Heart right ventricle (tissue), 16 donors: ENCODE results near the gene UQCRQ. TPM values are rescaled to one million over a fixed set of nuclear protein-coding genes. Genes with fewer than 3 reads are reported as not detected.

Experiments
- ATAC-seq, 8 donors: fragments of 200-7000 bp; cut with Tn5 transposase; one replicate each; pipeline ENCODE4 v1.9.1; 2020; ENCODE audit warnings: mild to moderate bottlenecking in 8 of 8, moderate library complexity in 8 of 8, moderate number of reproducible peaks in 1 of 8
- DNase-seq, 2 donors: peaks; one replicate each; pipeline ENCODE4 v3.0.0-alpha.2; 2020
- H3K27ac ChIP-seq, 10 donors: fragments of 200-600 bp; sonication (generic) in 2 of 10; one replicate each; pipeline versions ENCODE4 v1.5.0 to v1.8.0; 2020 to 2022; ENCODE audit warnings: mild to moderate bottlenecking in 3 of 10
- H3K27me3 ChIP-seq, 7 donors: fragments of 200-600 bp; one replicate each; pipeline ENCODE4 v1.8.0; 2021 to 2022; ENCODE audit warnings: mild to moderate bottlenecking in 2 of 7
- H3K36me3 ChIP-seq, 9 donors: fragments of 200-600 bp; sonication (generic) in 1 of 9; one replicate each; pipeline versions ENCODE4 v1.5.0 to v1.8.0; 2020 to 2022; ENCODE audit warnings: mild to moderate bottlenecking in 2 of 9
- H3K4me1 ChIP-seq, 9 donors: fragments of 200-600 bp; sonication (generic) in 1 of 9; one replicate each; pipeline versions ENCODE4 v1.5.0 to v1.8.0; 2020 to 2022; ENCODE audit warnings: mild to moderate bottlenecking in 4 of 9
- H3K4me3 ChIP-seq, 10 donors: fragments of 200-600 bp; sonication (generic) in 2 of 10; one replicate each; pipeline versions ENCODE4 v1.5.0 to v1.8.0; 2020 to 2022; ENCODE audit warnings: mild to moderate bottlenecking in 7 of 10, moderate library complexity in 2 of 10
- H3K9me3 ChIP-seq, 11 donors: fragments of 200-600 bp in 10 of 11; sonication (generic) in 2 of 11; one replicate each; pipeline versions ENCODE4 v1.5.0 to v1.8.0; 2013 to 2022; ENCODE audit warnings: mild to moderate bottlenecking in 2 of 11, control low read depth in 1 of 11, moderate library complexity in 1 of 11
- WGBS, 2 donors: extraction: QIAGEN DNeasy Blood & Tissue Kit; methylation state at CpG; one replicate each; pipeline ENCODE4 v1.1.7; 2013; ENCODE audit warnings: inconsistent platforms in 1 of 2; 5-methylcytosine and 5-hydroxymethylcytosine counted together
- intact Hi-C, 10 donors: fragments of 100-400 bp; cut with DNase I; formaldehyde crosslinking; loops; one replicate each; pipeline versions ENCODE4 v1.11.1 to v1.14.2; 2022
- polyA plus RNA-seq, 2 donors: library from polyadenylated mRNA; stranded (reverse); fragments of 200-250 nt; gene quantifications; one replicate each; pipeline ENCODE4 v1.2.3, GENCODE V29; 2013
- total RNA-seq, 10 donors: library from RNA; stranded (reverse); fragmentation: NEBNext Ultra II Directional in 3 of 10; extraction: Animal tissue kit (Norgen Biotek cat#: 25700) in 3 of 10; gene quantifications; one replicate each; pipeline versions ENCODE4 v1.2.1 to v1.2.4, GENCODE V29; 2021 to 2023
- TF ChIP-seq, protein P1 (sequence below), 9 donors: fragments of 200-600 bp; sonication (generic) in 2 of 9; IDR thresholded peaks; one replicate each; pipeline versions ENCODE4 v1.5.0 to v1.8.0; 2021 to 2022; ENCODE audit warnings: antibody characterized with exemption in 9 of 9, mild to moderate bottlenecking in 5 of 9, moderate library complexity in 1 of 9
- donor health status: Arrhythmogenic right ventricular cardiomyopathy.
- donor health status: ischemic (EF 13 %, LVEDD 7.1; RV severe dilation, severe dysfunction).
- donor health status: healthy with polysubstance abuse.
- donor health status: DM: no; HTN: yes; CAD: no.
- donor health status: DM: no; HTN: no; CAD: no.
- donor health status: ischemic (EF 25% LVEDD 6.9; RV normal size, moderate dysfunction).
- donor health status: ischemic (EF 25% LVEDD 5.7; RV mildly dilated, moderate dysfunction).
- donor health status: healthy.
- donor health status: DM: yes; HTN: yes; CAD: no.
- donor health status: Ischemic cardiomyopathy.
- donor health status: ischemic (EF 35%, LVEDD 5.7; RV mildly dilated, moderate dysfunction).
- donor health status: nonischemic (EF 11% LVEDD 7.7; RV severe dilation, severe dysfunction).
- donor health status: DM: yes; HTN: yes; CAD: no.
- donor health status: PGD.
- donor health status: ischemic (EF 29% LVEDD 5.4; RV normal size, mild dysfunction).
- donor health status: nonischemic (EF 23%, LVEDD 6.1; RV moderate dilation, normal function).

Gene UQCRQ
- total and polyA plus RNA-seq, 12 donors: 824 to 1,962 (median 1,664) TPM

DNA sequence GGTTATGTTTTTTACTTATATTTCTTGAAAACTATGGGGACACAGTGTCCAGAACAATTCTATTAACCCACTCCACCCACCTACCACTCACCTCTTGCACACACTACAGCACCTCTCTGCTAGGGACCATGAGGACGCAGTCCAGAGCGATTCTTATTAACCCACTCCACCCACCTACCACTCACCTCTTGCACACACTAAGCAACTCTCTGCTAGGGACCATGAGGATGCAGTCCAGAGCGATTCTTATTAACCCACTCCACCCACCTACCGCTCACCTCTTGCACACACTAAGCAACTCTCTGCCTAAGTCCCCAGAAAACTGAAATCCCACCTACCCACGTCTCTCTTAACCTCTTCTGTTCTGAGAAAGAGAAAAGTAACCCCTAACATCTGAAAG, 33.8 kb upstream of the UQCRQ start:
- H3K9me3 ChIP-seq: no peaks in the 10 kb centered on the region
- no peak overlapping the region for H3K4me3 ChIP-seq
- DNase-seq (no peak), ATAC-seq (no peak)
- peaks cover 0 to 38% (median 0%) of the 10 kb centered on the region in 7 donors for H3K27me3 ChIP-seq
- H3K27ac ChIP-seq: no peak overlapping the region
- H3K4me1 ChIP-seq: peaks cover 6 to 24% (median 12%) of the 10 kb centered on the region in 9 donors
- no peaks in the 10 kb centered on the region for H3K36me3 ChIP-seq
- TF ChIP-seq, protein P1, sequence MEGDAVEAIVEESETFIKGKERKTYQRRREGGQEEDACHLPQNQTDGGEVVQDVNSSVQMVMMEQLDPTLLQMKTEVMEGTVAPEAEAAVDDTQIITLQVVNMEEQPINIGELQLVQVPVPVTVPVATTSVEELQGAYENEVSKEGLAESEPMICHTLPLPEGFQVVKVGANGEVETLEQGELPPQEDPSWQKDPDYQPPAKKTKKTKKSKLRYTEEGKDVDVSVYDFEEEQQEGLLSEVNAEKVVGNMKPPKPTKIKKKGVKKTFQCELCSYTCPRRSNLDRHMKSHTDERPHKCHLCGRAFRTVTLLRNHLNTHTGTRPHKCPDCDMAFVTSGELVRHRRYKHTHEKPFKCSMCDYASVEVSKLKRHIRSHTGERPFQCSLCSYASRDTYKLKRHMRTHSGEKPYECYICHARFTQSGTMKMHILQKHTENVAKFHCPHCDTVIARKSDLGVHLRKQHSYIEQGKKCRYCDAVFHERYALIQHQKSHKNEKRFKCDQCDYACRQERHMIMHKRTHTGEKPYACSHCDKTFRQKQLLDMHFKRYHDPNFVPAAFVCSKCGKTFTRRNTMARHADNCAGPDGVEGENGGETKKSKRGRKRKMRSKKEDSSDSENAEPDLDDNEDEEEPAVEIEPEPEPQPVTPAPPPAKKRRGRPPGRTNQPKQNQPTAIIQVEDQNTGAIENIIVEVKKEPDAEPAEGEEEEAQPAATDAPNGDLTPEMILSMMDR (IDR thresholded peaks at IDR 0.05): no peak
- WGBS, 2 donors: 90 to 96% methylated on average over 5 of the region's 5 CpGs
- intact Hi-C loops: loop anchor here in 8 of 10 donors (5.0 to 10.0 kb wide), 3 partner anchors 35 to 212 kb away; partner anchors contain the start of genes GDF9 (in 7 of the 8) and UQCRQ (in 7 of the 8)

DNA sequence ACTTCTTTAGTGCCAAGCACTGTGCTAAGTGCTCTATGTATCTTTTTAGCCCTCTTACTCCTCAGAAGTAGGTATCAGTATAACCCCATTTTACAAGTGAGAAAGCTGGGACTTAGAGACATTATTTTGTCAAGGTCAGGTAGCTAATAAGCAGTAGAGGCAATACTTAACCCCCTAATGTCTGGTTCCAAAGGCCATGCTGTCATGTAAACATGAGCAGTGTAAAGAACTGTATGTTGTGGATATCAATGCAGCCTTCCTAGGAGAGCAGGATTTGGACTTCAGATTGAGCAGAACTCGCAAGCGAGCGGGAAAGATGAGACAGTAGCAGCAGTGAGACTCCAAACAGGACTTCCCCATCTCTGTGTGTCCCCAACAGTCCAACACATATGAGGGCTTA, 32.4 kb upstream of the UQCRQ start:
- 98 to 100% methylated on average over 3 of the region's 3 CpGs for WGBS, 2 donors
- H3K27me3 ChIP-seq: peaks cover 0 to 23% (median 0%) of the 10 kb centered on the region in 7 donors
- H3K4me1 ChIP-seq: peaks cover 6 to 25% (median 11%) of the 10 kb centered on the region in 9 donors
- intact Hi-C loops: loop anchor here in 8 of 10 donors (5.0 to 10.0 kb wide), 3 partner anchors 33 to 211 kb away; partner anchors contain the start of genes GDF9 (in 7 of the 8) and UQCRQ (in 7 of the 8)
- ATAC-seq (no peak), DNase-seq (no peak)
- TF ChIP-seq, protein P1 (IDR thresholded peaks at IDR 0.05): no peak
- H3K9me3 ChIP-seq: no peaks in the 10 kb centered on the region
- H3K36me3 ChIP-seq: no peaks in the 10 kb centered on the region
- no peak overlapping the region for H3K27ac ChIP-seq
- no peak overlapping the region for H3K4me3 ChIP-seq

DNA sequence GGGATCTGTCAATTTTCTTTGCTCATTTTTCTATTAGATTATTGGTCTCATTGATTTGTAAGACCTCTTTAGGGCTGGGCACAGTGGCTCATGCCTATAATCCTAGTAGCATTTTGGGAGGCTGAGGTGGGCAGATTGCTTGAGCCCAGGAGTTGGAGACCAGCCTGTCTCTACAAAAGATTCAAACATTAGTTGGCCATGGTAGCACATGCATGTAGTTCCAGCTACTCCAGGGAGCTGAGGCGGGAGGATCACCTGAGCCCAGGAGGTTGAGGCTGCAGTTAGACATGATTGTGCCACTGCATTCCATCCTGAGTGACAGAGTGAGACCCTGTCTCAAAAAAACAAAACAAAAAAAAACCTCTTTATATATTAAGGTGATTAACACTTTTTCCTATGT, 29.6 kb upstream of the UQCRQ start:
- TF ChIP-seq, protein P1 (IDR thresholded peaks at IDR 0.05): no peak
- H3K9me3 ChIP-seq: no peaks in the 10 kb centered on the region
- peaks cover 0 to 27% (median 7%) of the 10 kb centered on the region in 9 donors for H3K4me1 ChIP-seq
- DNase-seq (no peak), ATAC-seq (no peak)
- no peak overlapping the region for H3K4me3 ChIP-seq
- H3K36me3 ChIP-seq: no peaks in the 10 kb centered on the region
- intact Hi-C loops: loop anchor here in 1 of 10 donors (10.0 kb wide), 1 partner anchor 208 kb away; no protein-coding TSS in a partner anchor
- WGBS, 2 donors: 100% methylated on average over 1 of the region's 1 CpG
- no peak overlapping the region for H3K27ac ChIP-seq
- H3K27me3 ChIP-seq: no peaks in the 10 kb centered on the region

DNA sequence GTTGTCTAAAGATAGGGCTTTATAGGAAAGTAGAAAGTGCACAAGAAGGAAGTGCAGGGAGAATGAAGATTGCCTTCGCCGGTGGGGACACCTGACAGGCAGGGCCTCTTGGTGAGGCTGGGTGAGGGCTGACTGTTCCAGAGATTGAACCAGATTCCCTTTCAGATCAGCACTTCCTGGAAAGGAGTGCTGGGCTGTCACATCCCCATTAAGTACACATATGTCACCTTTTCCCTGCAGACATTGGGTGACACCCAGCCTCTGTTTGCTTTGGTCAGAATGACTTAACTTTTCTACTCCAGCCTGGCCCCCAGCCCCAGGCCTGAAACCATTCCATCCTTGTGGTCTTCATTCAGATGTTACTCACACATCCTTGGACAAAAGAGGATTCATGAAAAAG, 28.6 kb upstream of the UQCRQ start:
- H3K36me3 ChIP-seq: no peaks in the 10 kb centered on the region
- WGBS, 2 donors: 74 to 81% methylated on average over 2 of the region's 2 CpGs
- DNase-seq (no peak), ATAC-seq (no peak)
- intact Hi-C loops: loop anchor here in 1 of 10 donors (10.0 kb wide), 1 partner anchor 207 kb away; no protein-coding TSS in a partner anchor
- H3K4me3 ChIP-seq: no peak overlapping the region
- H3K9me3 ChIP-seq: no peaks in the 10 kb centered on the region
- H3K27ac ChIP-seq: no peak overlapping the region
- no peaks in the 10 kb centered on the region for H3K27me3 ChIP-seq
- H3K4me1 ChIP-seq: peaks cover 0 to 27% (median 7%) of the 10 kb centered on the region in 9 donors
- TF ChIP-seq, protein P1 (IDR thresholded peaks at IDR 0.05): no peak
